GM21526 (cell line): ENCODE data around the gene CHST8.
"Not testable (repeated sequence)": the region's sequence is repeated elsewhere in the genome, so short reads cannot be mapped to it uniquely, and the experiment has no call there.

Experiments used
- ATAC-seq: cut with Tn5 transposase; IDR thresholded peaks from one replicate; pipeline ENCODE4 v1.9.1; 2021; ENCODE audit warnings: moderate library complexity; ENCODE audit not compliant: unreplicated experiment, low FRiP score

CHST8 gene

GRCh38 chr19:33616346-33616745 lies 5.4 kb upstream of the CHST8 start:
- no peak for ATAC-seq

GRCh38 chr19:33616857-33617256 lies 4.9 kb upstream of the CHST8 start:
- ATAC-seq = no peak

GRCh38 chr19:33618363-33618762 lies 3.4 kb upstream of the CHST8 start:
- not testable (repeated sequence) for ATAC-seq

GRCh38 chr19:33618884-33619283 lies 2.9 kb upstream of the CHST8 start:
- ATAC-seq = no peak

GRCh38 chr19:33620611-33621010 lies 1.1 kb upstream of the CHST8 start:
- no peak for ATAC-seq

GRCh38 chr19:33621065-33621785 lies 528 bp upstream of the CHST8 start:
- no peak for ATAC-seq

GRCh38 chr19:33622505-33622808 lies 704 bp downstream of the CHST8 start:
- no peak for ATAC-seq

- no peak for ATAC-seq
Measured at GRCh38 chr19:33622809-33623511, 1.2 kb downstream of the CHST8 start.

- ATAC-seq = no peak
Measured at GRCh38 chr19:33624586-33624985, 2.8 kb downstream of the CHST8 start.

GRCh38 chr19:33627526-33627925 lies 5.8 kb downstream of the CHST8 start:
- ATAC-seq = no peak

GRCh38 chr19:33627962-33628839 lies 6.4 kb downstream of the CHST8 start:
- no peak for ATAC-seq

GRCh38 chr19:33628921-33629825 lies 7.4 kb downstream of the CHST8 start:
- ATAC-seq = no peak

GRCh38 chr19:33629826-33630375 lies 8.1 kb downstream of the CHST8 start:
- ATAC-seq = no peak

- ATAC-seq = no peak
Measured at GRCh38 chr19:33630880-33631608, 9.3 kb downstream of the CHST8 start.

- no peak for ATAC-seq
Measured at GRCh38 chr19:33631609-33631973, 9.8 kb downstream of the CHST8 start.

- ATAC-seq = no peak
Measured at GRCh38 chr19:33634361-33635091, 12.8 kb downstream of the CHST8 start.

GRCh38 chr19:33638167-33639034 lies 16.6 kb downstream of the CHST8 start:
- ATAC-seq = no peak
